Caco-2 (cell line): ENCODE results near the gene TAF1B. TPM values are rescaled to one million over a fixed set of nuclear protein-coding genes. Genes with fewer than 3 reads are reported as not detected.

Source experiments
- BruUV-seq: library from RNA; stranded (reverse); fragments of 400-500 nt; replicated peaks from 2 replicates; lab custom pipeline; 2021; lab: Mats Ljungman, UMichigan
- CTCF ChIA-PET: fragments of 300-600 bp; sonication (Branson Sonifier 250); formaldehyde crosslinking; loops from one replicate; lab custom pipeline; 2022; ENCODE audit warnings: antibody characterized with exemption; lab: Charles Lee
- POLR2A ChIA-PET: fragments of 300-600 bp; sonication (Branson Sonifier 250); formaldehyde crosslinking; loops from one replicate; lab custom pipeline; 2022; ENCODE audit warnings: antibody characterized with exemption; lab: Charles Lee
- DNase-seq, 2 experiments: peaks; one replicate each; pipeline versions ENCODE4 v3.0.0 to v3.0.0-alpha.2; 2020 to 2022
- H3K27me3 ChIP-seq: replicated peaks from 2 replicates; pipeline ENCODE4 v1.6.0; 2011; ENCODE audit warnings: low read length; ENCODE audit not compliant: control insufficient read depth, insufficient read depth
- H3K36me3 ChIP-seq: 2 replicates; pipeline ENCODE4 v1.5.1; 2011; ENCODE audit warnings: low read length; ENCODE audit not compliant: control insufficient read depth, insufficient read depth
- H3K4me1 ChIP-seq: fragments of 250-450 bp; sonication (Bioruptor Pico); 2 replicates; pipeline ENCODE4 v1.5.1; 2020; ENCODE audit warnings: mild to moderate bottlenecking
- H3K4me3 ChIP-seq: 2 replicates; pipeline ENCODE4 v1.5.1; 2011; ENCODE audit warnings: low read depth, mild to moderate bottlenecking, control low read depth, low read length
- H3K9me3 ChIP-seq: fragments of 250-450 bp; sonication (Bioruptor Pico); 2 replicates; pipeline ENCODE4 v1.5.1; 2020; ENCODE audit warnings: mild to moderate bottlenecking, moderate library complexity
- H3K27ac Mint-ChIP-seq: one replicate; pipeline ENCODE4 v1.8.0; 2022; ENCODE audit warnings: mixed read lengths; ENCODE audit not compliant: unreplicated experiment
- H3K27me3 Mint-ChIP-seq: one replicate; pipeline ENCODE4 v1.8.0; 2022; ENCODE audit warnings: mixed read lengths; ENCODE audit not compliant: insufficient read depth, unreplicated experiment
- H3K36me3 Mint-ChIP-seq: one replicate; pipeline ENCODE4 v1.8.0; 2022; ENCODE audit warnings: mild to moderate bottlenecking, mixed read lengths; ENCODE audit not compliant: insufficient read depth, unreplicated experiment
- H3K4me1 Mint-ChIP-seq: one replicate; pipeline ENCODE4 v1.8.0; 2022; ENCODE audit warnings: low read depth, mixed read lengths; ENCODE audit not compliant: unreplicated experiment
- H3K4me3 Mint-ChIP-seq: one replicate; pipeline ENCODE4 v1.8.0; 2022; ENCODE audit warnings: mild to moderate bottlenecking, moderate library complexity, mixed read lengths; ENCODE audit not compliant: unreplicated experiment
- H3K9me3 Mint-ChIP-seq: one replicate; pipeline ENCODE4 v1.8.0; 2022; ENCODE audit warnings: mixed read lengths; ENCODE audit not compliant: unreplicated experiment
- CTCF ChIP-seq, 2 experiments: fragments of 200-600 bp in 1 of 2; IDR thresholded peaks; 1 replicate in 1 of 2; 2 replicates in 1 of 2; pipeline versions ENCODE4 v1.5.1 to v1.8.0; 2011 to 2022; ENCODE audit warnings: antibody characterized with exemption in 1 of 2, control low read depth in 1 of 2, inconsistent platforms in 1 of 2, low read depth in 1 of 2, low read length in 1 of 2, mild to moderate bottlenecking in 1 of 2, moderate library complexity in 1 of 2; ENCODE audit not compliant: insufficient read depth in 1 of 2, severe bottlenecking in 1 of 2, unreplicated experiment in 1 of 2
- intact Hi-C: fragments of 100-400 bp; cut with micrococcal nuclease; formaldehyde crosslinking; loops from one replicate; pipeline ENCODE4 v1.10.0; 2022; ENCODE audit not compliant: unreplicated experiment
- total RNA-seq: library from RNA; stranded (reverse); gene quantifications from 2 replicates; pipeline ENCODE4 v1.2.3, GENCODE V29; 2022

Gene TAF1B
- total RNA-seq, 1 experiment from 2014 or later: 24.8 TPM

GRCh38 chr2:9799729-9800632 lies 43.3 kb upstream of the TAF1B start:
- Mint-ChIP-seq H3K27ac (no peak overlapping the region), H3K27me3 (no peaks in the 10 kb centered on the region), H3K4me1 (peaks cover 29% of the 10 kb centered on the region), H3K9me3 (no peaks in the 10 kb centered on the region), H3K36me3 (no peaks in the 10 kb centered on the region), H3K4me3 (peak overlapping the region; percentile 56)
- DNase-seq: peak; percentile 88 to 93
- Histone ChIP-seq H3K4me3 (no peak overlapping the region), H3K4me1 (peaks cover 45% of the 10 kb centered on the region), H3K27me3 (no peaks in the 10 kb centered on the region), H3K9me3 (peaks cover 3% of the 10 kb centered on the region; the same call in 1 of the 2 replicates), H3K36me3 (no peaks in the 10 kb centered on the region)
- peak; percentile 95 to 99 for TF ChIP-seq CTCF (IDR thresholded peaks at IDR 0.05; ENCODE audit: insufficient read depth in 1 of 2, low read depth in 1 of 2, low read length in 1 of 2, severe bottlenecking in 1 of 2, unreplicated experiment in 1 of 2)
- BruUV-seq: no TSS peak
- CTCF ChIA-PET: interaction anchor here (0.6 to 3.0 kb wide), 14 partner anchors 10 to 1665 kb away, joined by 3 to 21 read pairs (median 4); partner anchors contain the start of gene TAF1B
- POLR2A ChIA-PET: interaction anchor here (0.5 kb wide), 1 partner anchor 235 kb away, joined by 3 read pairs; no protein-coding TSS in a partner anchor
- intact Hi-C loops: loop anchor here (1.0 to 5.0 kb wide), 5 partner anchors 29 to 248 kb away; partner anchors contain the start of genes GRHL1 and TAF1B

DNA sequence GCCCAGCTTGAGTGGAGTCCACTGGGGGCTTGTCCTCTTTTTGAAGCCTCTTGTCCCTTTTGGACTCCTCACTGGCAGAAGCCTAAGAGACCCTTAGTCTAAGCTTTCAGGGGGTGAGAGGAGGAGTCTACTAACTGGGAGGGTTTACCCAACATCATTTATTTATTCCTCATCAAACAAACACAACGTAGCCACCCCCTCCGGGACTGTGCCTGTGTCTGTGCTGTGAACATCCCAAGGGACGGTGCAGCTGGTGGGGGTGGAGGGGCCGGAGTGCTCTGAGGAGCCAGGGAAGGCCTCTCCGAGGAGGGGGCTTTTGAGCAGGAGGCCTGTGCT lies 42.7 kb upstream of the TAF1B start:
- POLR2A ChIA-PET: no interaction called here
- H3K4me1 ChIP-seq: peaks cover 45% of the 10 kb centered on the region
- peaks cover 29% of the 10 kb centered on the region for H3K4me1 Mint-ChIP-seq

More for the DNA sequence above, 42.7 kb upstream of the TAF1B start:
- Histone ChIP-seq H3K4me3 (no peak overlapping the region), H3K9me3 (peaks cover 3% of the 10 kb centered on the region; the same call in 1 of the 2 replicates), H3K27me3 (no peaks in the 10 kb centered on the region), H3K36me3 (no peaks in the 10 kb centered on the region)
- H3K4me3 Mint-ChIP-seq: no peak overlapping the region
- CTCF ChIA-PET: interaction anchor here (0.6 to 3.0 kb wide), 5 partner anchors 14 to 248 kb away, joined by 3 to 21 read pairs (median 5); no protein-coding TSS in a partner anchor
- no peak for DNase-seq
- no peaks in the 10 kb centered on the region for H3K9me3 Mint-ChIP-seq
- H3K27me3 Mint-ChIP-seq: no peaks in the 10 kb centered on the region
- TF ChIP-seq CTCF (IDR thresholded peaks at IDR 0.05; ENCODE audit: insufficient read depth in 1 of 2, low read depth in 1 of 2, low read length in 1 of 2, severe bottlenecking in 1 of 2, unreplicated experiment in 1 of 2): no peak
- no TSS peak for BruUV-seq
- no peak overlapping the region for H3K27ac Mint-ChIP-seq
- no peaks in the 10 kb centered on the region for H3K36me3 Mint-ChIP-seq
- intact Hi-C loops: no loop called here
